Astrocyte (in vitro differentiated cells and primary cell): ENCODE results near the gene FAF1.

Experiments used
- EZH2 ChIP-seq: IDR thresholded peaks from 2 replicates; pipeline ENCODE4 v1.6.1; 2012; ENCODE audit warnings: mild to moderate bottlenecking, low read length, inconsistent platforms; ENCODE audit not compliant: insufficient read depth
- TF ChIP-seq, protein P1 (sequence below): IDR thresholded peaks from 2 replicates; pipeline ENCODE4 v1.5.1; 2011; ENCODE audit warnings: low read depth, mild to moderate bottlenecking, inconsistent platforms, low read length, moderate library complexity; ENCODE audit not compliant: insufficient read depth

DNA sequence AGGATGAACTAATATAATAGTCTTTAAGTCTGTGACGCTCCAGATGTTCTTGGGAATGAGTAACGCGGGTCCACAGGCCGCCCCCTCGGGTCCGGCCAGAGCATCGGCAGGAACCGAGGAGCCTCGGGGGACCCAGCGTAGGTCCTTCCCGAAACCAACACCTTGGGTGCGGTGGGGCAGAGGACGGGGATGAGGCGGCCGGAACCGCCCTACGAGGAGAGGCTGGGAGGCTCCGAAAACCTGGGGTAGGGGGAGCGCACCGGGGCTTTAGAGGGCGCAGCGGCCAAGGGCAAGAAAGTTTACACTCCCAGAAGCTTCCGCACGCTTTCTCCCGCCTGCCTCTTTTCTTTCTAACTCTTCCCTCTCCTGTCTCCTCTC is 543.9 kb downstream of the FAF1 start:
- TF ChIP-seq, protein P1, sequence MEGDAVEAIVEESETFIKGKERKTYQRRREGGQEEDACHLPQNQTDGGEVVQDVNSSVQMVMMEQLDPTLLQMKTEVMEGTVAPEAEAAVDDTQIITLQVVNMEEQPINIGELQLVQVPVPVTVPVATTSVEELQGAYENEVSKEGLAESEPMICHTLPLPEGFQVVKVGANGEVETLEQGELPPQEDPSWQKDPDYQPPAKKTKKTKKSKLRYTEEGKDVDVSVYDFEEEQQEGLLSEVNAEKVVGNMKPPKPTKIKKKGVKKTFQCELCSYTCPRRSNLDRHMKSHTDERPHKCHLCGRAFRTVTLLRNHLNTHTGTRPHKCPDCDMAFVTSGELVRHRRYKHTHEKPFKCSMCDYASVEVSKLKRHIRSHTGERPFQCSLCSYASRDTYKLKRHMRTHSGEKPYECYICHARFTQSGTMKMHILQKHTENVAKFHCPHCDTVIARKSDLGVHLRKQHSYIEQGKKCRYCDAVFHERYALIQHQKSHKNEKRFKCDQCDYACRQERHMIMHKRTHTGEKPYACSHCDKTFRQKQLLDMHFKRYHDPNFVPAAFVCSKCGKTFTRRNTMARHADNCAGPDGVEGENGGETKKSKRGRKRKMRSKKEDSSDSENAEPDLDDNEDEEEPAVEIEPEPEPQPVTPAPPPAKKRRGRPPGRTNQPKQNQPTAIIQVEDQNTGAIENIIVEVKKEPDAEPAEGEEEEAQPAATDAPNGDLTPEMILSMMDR = no peak
- TF ChIP-seq EZH2 = peak; percentile 5
